Measurements from ENCODE around the gene SEMA3G. TPM values are rescaled to one million over a fixed set of nuclear protein-coding genes. Genes with fewer than 3 reads are reported as not detected.

SEMA3G gene
- total RNA-seq, 6 experiments from 2014 or later, result 0.60 to 2.8 (median 0.80) TPM

DNA sequence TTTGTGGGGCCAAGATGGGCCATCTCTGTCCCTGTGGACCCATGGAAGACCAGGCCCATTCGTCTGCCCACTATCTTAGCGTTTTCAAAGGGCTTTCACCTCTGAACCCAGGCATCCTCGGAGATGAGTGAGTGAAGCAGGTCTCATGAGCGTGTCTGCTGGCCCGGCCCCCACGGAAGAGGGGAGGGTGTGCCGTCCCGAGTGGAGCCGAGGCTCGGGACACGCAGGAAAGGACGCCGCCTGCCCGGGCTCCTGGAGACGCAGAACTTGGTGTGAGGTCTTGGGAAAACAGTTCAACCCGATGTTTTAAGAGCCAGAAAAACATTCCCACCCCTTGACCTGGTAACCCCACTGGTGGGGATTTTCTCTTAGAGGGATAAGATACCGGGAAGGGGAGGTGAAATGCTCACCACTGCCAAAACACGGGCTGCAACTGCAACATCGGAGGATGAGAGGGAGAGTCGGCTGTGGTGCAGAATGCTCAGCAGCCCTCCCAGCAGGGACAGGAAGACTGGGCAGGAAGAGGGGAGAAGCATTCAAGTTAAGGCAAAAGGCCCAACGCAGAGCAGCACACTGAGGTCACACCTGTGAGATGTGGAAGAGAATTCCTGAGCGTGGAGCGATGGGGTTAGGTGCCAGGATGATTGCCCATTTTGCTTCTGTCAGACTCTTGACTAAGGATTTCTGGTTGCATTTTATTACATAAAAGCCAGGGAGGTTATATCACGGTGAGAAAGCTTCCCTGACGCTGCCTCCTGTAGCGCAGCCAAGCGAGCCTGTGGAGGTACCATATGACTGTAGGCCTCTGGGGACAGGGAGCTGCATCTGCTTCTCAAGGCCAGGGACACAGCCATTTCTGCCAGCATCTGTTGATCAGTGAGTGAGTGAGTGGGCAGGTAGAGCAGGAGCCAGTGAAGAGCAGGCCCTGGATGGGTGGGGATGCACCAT lies 36.1 kb upstream of the SEMA3G start:
- H3K36me3 ChIP-seq, result peaks cover 4 to 47% (median 23%) of the 10 kb centered on the region in 4 donors

DNA sequence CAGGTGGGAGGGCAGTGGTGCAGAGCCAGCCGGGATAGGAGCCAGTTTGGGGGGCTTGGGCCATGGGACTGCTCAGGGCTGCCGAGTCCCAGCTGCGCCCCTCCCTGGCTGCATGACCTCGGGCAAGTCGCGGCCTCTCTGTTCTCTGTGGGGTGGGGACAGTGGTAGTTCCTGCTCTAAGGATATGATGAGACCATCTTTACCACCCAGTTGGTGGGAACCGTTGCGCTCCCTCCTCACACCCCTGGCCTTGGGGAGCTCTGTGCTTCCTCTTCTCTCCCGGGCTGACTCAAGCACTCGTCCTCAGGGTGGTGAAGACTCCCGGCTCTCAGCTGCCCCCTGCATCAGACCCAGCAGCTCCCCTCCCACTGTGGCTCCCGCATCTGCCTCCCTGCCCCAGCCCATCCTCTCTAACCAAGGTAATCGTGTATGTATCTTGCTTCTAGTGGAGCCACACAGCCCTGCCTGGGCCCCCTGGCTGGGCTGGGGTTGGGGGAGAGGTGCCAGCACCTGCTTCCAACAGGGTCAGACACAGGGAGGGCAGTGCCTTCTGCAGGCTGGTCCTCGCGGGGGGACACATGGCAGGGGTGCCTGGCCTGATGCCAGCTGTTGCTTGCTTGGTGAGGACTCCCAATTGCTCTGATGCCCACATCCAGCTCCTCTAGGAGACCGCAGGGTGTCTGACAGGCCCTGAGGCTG lies 35.1 kb upstream of the SEMA3G start:
- Histone ChIP-seq H3K36me3 (peaks cover 4 to 45% (median 25%) of the 10 kb centered on the region in 4 donors), H3K4me3 (no peak overlapping the region), H3K4me1 (peaks cover 0 to 8% (median 0%) of the 10 kb centered on the region in 4 donors), H3K9me3 (no peaks in the 10 kb centered on the region), H3K27ac (no peak overlapping the region), H3K27me3 (no peaks in the 10 kb centered on the region)
- DNase-seq (peak in 1 of 3 donors; percentile 18), ATAC-seq (no peak)
- intact Hi-C loops (cut with DNase I), result loop anchor here in 1 of 2 donors (10.0 kb wide), 1 partner anchor 195 kb away; no protein-coding TSS in a partner anchor
- 100% methylated on average over 3 of the region's 16 CpGs for WGBS (ENCODE audit: insufficient coverage, low coverage, low lambda C conversion rate, missing lambda C conversion rate)
- TF ChIP-seq, protein P1, sequence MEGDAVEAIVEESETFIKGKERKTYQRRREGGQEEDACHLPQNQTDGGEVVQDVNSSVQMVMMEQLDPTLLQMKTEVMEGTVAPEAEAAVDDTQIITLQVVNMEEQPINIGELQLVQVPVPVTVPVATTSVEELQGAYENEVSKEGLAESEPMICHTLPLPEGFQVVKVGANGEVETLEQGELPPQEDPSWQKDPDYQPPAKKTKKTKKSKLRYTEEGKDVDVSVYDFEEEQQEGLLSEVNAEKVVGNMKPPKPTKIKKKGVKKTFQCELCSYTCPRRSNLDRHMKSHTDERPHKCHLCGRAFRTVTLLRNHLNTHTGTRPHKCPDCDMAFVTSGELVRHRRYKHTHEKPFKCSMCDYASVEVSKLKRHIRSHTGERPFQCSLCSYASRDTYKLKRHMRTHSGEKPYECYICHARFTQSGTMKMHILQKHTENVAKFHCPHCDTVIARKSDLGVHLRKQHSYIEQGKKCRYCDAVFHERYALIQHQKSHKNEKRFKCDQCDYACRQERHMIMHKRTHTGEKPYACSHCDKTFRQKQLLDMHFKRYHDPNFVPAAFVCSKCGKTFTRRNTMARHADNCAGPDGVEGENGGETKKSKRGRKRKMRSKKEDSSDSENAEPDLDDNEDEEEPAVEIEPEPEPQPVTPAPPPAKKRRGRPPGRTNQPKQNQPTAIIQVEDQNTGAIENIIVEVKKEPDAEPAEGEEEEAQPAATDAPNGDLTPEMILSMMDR (IDR thresholded peaks at IDR 0.05), result no peak
- TF ChIP-seq POLR2A (IDR thresholded peaks at IDR 0.05), result no peak

More for the DNA sequence above, 36.1 kb upstream of the SEMA3G start:
- ATAC-seq, result peak in 1 of 4 donors; percentile 26
- Histone ChIP-seq H3K4me3 (no peak overlapping the region), H3K9me3 (no peaks in the 10 kb centered on the region), H3K4me1 (peaks cover 0 to 4% (median 0%) of the 10 kb centered on the region in 4 donors), H3K27ac (no peak overlapping the region), H3K27me3 (no peaks in the 10 kb centered on the region)
- WGBS (ENCODE audit: insufficient coverage, low coverage, low lambda C conversion rate, missing lambda C conversion rate), result 76% methylated on average over 8 of the region's 27 CpGs
- no peak for TF ChIP-seq POLR2A (IDR thresholded peaks at IDR 0.05)
- TF ChIP-seq, protein P1 (IDR thresholded peaks at IDR 0.05), result no peak
- intact Hi-C loops (cut with DNase I), result loop anchor here in 1 of 2 donors (10.0 kb wide), 1 partner anchor 194 kb away; no protein-coding TSS in a partner anchor
- DNase-seq, result peak in 1 of 3 donors; percentile 46

DNA sequence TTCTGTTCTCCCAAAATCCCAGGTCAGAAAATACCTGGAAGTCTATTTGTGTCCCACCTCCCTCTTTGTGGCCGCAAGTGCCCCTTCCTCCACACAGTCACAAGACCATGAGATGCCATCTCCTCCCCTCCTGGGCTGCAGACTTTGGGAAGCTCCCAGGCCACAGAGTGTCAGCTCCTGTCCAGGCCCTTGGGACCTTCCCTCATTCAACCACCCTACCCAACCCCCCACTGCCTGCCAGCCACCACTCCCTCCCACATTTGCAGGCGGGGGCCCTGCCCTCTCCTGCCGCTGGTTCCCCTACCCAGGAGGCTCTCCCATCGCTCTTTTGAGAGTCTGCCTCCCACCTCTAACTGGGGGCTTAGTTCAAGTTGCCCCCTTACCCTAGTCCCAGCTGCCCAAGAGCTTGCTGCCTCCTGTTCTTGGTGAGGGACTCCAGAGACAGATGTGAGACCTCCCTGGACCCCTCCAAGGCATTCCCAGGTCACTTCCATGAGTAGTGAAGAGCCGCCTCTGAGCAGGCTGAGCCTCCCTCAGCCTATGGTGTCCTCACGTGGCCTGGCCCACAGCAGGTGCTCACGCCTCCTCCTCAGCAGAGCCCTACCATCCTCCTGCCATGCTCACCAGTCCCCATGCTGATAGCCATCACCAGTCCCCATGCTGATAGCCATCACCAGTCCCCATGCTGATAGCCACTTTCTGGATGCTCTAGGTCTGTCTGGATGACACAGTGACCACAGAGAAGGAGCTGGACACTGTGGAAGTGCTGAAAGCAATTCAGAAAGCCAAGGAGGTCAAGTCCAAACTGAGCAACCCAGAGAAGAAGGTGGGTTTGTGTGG lies 34.4 kb upstream of the SEMA3G start:
- Histone ChIP-seq H3K9me3 (no peaks in the 10 kb centered on the region), H3K4me3 (no peak overlapping the region), H3K27ac (no peak overlapping the region), H3K4me1 (peaks cover 0 to 8% (median 0%) of the 10 kb centered on the region in 4 donors), H3K36me3 (peaks cover 4 to 51% (median 27%) of the 10 kb centered on the region in 4 donors), H3K27me3 (no peaks in the 10 kb centered on the region)
- WGBS (ENCODE audit: insufficient coverage, low coverage, low lambda C conversion rate, missing lambda C conversion rate), result 89% methylated on average over 4 of the region's 7 CpGs
- intact Hi-C loops (cut with DNase I), result no loop called here
- ATAC-seq (no peak), DNase-seq (peak in 1 of 3 donors; percentile 11)
- no peak for TF ChIP-seq POLR2A (IDR thresholded peaks at IDR 0.05)
- TF ChIP-seq, protein P1 (IDR thresholded peaks at IDR 0.05), result no peak

GRCh38 chr3:52477796-52478095 lies 32.8 kb upstream of the SEMA3G start:
- Histone ChIP-seq H3K27ac (no peak overlapping the region), H3K4me1 (peaks cover 0 to 8% (median 0%) of the 10 kb centered on the region in 4 donors), H3K27me3 (no peaks in the 10 kb centered on the region), H3K9me3 (no peaks in the 10 kb centered on the region), H3K4me3 (no peak overlapping the region), H3K36me3 (peaks cover 4 to 62% (median 34%) of the 10 kb centered on the region in 4 donors)
- intact Hi-C loops (cut with DNase I), result no loop called here
- no peak for TF ChIP-seq POLR2A (IDR thresholded peaks at IDR 0.05)
- TF ChIP-seq, protein P1 (IDR thresholded peaks at IDR 0.05), result no peak
- no peak for ATAC-seq
- DNase-seq, result no peak
- no CpG with 5 or more reads among the region's 6 CpGs for WGBS (ENCODE audit: insufficient coverage, low coverage, low lambda C conversion rate, missing lambda C conversion rate)

All from right lobe of liver (tissue), 6 donors.